Gastrocnemius medialis (tissue), 4 donors: ENCODE data around the gene RALGAPA1.
A peak's percentile ranks its signal among the peaks of the same experiment; 100 is the strongest.

Source experiments
- POLR2A ChIP-seq, 2 donors: fragments of 450-650 bp; IDR thresholded peaks; one replicate each; pipeline ENCODE4 v1.6.1; 2017; ENCODE audit warnings: antibody characterized with exemption in 2 of 2, mild to moderate bottlenecking in 2 of 2, moderate library complexity in 2 of 2
- TF ChIP-seq, protein P1 (sequence below), 5 experiments: fragments of 450-650 bp in 3 of 5; fragments of 200-600 bp in 2 of 5; sonication (generic) in 2 of 5; IDR thresholded peaks in 4 of 5; conservative IDR thresholded peaks in 1 of 5; 1 replicate in 4 of 5; 2 replicates in 1 of 5; pipeline ENCODE4 v1.5.1; 2016 to 2019; ENCODE audit warnings: antibody characterized with exemption in 5 of 5, mild to moderate bottlenecking in 3 of 5, moderate library complexity in 3 of 5

DNA sequence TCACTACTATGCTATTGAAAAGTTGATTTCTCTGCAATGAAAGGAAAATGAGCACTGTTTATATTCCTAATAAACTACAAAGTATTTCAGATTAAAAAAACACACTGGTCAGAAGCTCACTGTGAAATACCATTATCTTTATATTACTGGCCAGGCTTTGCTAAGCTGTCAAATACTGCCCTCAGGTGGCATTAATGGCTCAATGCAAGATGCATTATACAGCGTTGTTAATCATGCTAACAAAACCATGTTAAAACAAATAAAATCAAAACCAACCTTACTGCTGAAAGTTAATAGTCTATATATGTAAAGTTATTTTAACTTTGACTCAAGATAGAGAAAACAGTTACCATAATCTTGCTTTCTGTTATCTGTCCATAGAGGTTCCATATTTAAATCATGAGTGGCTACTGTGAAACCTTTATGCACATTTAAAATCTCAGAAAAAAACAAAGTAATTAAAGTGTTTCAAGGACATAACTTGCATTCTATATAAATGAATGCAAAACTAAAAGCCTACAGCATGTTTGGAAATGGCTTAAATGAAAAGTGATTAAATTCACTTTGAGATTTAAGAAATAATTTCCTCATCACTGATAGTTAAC, 121.7 kb downstream of the RALGAPA1 start:
- TF ChIP-seq, protein P1, sequence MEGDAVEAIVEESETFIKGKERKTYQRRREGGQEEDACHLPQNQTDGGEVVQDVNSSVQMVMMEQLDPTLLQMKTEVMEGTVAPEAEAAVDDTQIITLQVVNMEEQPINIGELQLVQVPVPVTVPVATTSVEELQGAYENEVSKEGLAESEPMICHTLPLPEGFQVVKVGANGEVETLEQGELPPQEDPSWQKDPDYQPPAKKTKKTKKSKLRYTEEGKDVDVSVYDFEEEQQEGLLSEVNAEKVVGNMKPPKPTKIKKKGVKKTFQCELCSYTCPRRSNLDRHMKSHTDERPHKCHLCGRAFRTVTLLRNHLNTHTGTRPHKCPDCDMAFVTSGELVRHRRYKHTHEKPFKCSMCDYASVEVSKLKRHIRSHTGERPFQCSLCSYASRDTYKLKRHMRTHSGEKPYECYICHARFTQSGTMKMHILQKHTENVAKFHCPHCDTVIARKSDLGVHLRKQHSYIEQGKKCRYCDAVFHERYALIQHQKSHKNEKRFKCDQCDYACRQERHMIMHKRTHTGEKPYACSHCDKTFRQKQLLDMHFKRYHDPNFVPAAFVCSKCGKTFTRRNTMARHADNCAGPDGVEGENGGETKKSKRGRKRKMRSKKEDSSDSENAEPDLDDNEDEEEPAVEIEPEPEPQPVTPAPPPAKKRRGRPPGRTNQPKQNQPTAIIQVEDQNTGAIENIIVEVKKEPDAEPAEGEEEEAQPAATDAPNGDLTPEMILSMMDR (IDR thresholded peaks at IDR 0.05 in 4 of 5, conservative IDR thresholded peaks at IDR 0.05 in 1 of 5), result peak in 4 of 5 experiments; percentile 39 to 74 (median 61)
- TF ChIP-seq POLR2A (IDR thresholded peaks at IDR 0.05), result no peak
